NCI-H446 treated with DMSO at 0.1 percent for 48 hours (cell line): ENCODE measurements around the gene RABGAP1L.
"Not testable (repeated sequence)": the region's sequence is repeated elsewhere in the genome, so short reads cannot be mapped to it uniquely, and the experiment has no call there.

Source experiments
- DNase-seq: peaks from one replicate; lab custom pipeline; 2025; lab: John Stamatoyannopoulos, UW

Gene RABGAP1L

DNA sequence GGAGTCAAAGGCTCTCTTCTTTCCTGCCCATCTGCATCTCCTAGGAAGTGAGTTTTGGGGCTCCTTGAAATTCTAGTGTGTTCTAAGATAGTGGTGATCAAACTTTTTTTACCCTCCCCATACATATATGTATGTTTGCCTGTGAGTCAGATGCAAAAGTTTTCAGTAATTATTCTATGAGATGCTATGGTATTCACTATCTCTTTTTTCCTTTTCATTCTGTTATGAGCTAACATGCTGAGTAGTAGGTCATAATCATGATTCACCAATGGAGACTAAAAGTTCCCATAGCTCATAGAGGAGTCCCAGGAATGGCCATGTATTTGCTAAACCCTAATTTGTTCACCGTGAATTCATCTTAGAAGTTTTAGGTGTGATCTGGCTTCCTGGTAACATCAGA lies 424.0 kb downstream of the RABGAP1L start:
- DNase-seq: no peak

DNA sequence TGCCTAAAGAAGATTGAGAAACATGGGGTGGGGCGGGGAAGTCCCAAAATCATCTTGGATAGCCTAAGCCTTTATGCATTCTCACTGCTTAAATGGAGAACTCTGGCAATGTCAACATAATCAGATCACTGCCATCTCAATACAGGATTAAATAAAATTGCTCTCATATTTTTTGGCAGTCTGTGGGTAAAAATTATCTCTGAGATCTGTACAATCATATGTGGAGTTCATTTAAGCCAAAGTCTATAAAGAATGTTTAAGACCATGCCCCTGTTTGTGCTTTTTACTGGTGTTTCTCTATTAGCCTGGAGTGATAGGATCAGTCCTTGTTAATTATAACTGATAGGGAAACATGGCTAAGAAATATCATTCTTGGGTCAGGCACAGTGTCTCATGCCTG lies 424.8 kb downstream of the RABGAP1L start:
- DNase-seq: no peak

DNA sequence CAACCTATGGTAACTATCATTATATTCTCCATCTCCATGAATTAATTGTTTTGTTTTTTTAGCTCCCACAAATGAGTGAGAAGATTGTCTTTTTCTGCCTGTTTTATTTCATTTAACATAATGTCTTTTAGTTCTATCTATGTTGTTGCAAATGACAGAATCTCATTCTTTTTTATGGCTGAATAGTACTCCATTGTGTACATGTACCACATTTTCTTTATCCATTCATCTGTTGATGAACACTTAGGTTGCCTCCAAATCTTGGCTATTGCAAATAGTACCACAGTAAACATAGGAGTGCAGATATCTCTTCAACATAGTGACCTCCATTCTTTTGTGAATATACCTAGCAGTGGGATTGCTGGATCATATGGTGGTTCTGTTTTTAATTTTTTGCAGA lies 429.3 kb downstream of the RABGAP1L start:
- DNase-seq: not testable (repeated sequence)

DNA sequence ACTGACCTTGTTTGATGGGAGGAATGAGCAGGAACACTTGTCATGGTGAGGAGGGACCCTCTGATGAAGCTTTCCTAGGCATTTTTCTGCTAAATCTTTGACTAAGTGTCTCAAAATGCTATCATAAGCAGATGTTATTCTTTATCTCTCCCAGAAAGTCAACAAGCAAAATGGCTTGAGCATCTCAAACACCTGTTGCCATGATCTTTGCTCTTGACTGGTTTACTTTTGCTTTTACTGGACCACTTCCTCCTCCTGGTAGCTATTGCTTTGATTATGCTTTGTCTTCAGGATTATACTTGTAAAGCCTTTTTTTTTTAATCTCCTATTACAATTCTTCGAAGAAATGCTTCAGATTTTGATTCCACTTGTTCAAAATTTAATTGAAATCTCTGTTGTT lies 445.9 kb downstream of the RABGAP1L start:
- no peak for DNase-seq

DNA sequence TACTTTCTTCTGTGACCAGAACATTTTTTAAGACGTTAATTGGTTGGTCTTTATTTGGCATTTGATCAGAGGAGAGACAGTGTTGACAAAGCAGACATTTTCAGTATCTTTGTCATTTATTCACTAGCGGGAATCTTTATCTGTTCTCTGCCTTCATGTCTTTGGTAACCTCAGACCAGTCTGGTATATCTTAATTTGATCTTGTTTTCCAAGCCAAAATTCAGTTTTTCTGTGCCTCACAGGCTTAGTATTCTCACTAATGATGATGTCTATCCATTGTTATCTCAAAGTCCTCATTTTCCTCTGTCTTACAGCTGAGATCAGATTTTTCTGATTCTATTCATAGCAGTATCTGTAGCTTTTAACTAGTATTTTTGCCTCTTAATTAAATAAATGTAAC lies 447.2 kb downstream of the RABGAP1L start:
- no peak for DNase-seq

DNA sequence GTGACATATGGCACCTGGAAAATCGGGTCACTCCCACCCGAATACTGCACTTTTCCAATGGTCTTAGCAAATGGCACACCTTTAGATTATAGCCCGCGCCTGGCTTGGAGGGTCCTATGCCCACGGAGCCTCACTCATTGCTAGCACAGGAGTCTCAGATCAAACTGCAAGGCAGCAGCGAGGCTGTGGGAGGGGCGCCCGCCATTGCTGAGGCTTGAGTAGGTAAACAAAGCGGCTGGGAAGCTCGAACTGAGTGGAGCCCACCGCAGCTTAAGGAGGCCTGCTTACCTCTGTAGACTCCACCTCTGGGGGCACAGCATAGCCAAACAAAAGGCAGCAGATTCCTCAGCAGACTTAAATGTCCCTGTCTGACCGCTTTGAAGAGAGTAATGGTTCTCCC lies 458.6 kb downstream of the RABGAP1L start:
- DNase-seq: not testable (repeated sequence)

DNA sequence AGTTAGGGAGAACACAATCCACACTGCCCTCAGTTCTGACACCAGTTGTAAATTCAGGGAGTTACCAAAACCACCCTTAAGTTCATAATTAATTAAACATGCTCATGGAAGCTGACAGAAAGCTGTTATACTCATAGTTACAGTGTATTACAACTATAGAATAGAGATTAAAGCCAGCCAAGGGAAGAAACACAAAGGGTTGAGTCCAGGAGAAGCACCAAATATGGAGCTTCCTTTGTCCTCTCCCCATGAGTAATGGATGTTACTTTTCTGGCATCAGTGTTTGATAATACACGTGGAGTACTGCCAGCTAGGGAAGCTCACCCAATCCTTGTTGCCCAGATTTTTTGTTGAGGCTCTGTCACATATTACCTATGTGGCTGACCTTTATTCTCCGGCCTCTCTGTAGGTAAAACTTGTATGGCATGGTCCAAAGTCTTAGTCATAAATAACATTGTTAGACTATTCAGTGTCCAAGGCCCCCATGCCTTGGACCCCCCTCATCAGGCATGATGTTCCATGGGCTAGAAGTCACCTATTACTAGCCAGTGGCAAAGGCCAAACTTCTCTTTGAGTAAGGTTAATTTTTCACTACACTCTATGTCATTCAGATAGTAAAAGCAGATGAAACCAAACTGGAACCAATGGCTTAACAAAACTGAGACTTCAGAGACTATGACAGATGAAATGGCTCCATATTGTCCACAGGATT lies 464.2 kb downstream of the RABGAP1L start:
- no peak for DNase-seq

DNA sequence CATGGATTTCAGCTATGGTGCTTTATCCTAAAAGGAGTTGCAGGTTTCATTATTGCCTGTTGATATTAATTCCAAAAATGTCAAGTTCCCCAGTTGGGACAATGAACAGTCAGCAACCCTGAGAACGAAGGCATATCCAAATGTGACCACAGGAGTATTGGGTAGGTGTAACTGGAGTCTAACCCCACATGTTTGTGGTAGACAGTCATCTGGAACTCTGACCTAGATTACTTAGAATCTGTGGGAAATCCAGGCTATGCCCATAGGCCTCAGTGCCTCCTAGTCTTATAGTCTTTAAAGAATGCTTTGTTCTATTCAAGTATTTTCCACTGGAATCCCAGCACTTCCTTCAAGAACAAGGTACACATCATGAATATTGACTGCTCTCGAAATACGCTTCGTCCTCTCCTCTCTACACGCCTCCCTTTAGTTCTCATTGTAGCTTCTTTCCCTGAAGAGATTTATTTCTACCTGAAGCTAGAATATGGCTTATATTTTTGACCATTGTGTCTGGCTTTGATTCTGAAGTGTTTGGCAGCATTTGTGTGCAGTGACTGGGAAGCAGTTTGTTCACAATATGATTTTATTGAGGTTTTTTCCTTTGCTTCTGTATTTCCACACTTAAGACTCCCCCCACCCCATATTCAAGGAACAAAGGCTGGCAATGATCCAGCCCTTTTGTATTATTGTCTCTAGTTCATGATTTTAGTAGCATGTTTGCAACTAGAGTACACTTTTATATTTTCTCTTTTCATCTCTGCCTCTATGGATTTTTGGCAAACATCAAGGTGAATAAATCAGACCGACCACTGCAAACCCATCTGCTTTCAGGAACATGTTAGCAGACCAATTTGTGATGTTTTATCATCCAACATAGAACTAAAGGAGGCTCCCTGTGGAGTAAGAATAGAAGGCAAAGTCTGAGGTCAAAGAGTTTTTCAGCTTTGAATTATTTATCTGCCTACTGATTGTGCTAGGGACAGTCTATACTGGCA lies 467.0 kb downstream of the RABGAP1L start:
- no peak for DNase-seq

DNA sequence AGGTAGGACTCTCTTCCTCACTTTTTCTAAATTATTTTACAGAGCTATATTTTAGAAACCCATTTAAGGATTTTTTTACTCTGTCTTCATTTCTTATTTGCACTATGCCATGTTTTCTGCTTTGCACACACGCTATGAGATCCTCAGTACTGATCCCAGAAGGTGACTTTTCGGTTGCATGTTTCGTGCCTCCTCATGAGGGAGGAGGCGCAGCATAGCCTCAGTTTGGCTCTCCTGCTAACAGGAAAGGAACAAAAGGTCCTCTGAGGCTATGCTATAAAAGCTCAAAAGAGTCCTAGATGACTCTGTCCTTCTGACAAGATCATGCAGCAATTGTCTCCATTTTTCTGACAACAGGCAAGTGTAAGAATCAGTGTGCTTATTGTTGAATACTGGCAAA lies 478.2 kb downstream of the RABGAP1L start:
- DNase-seq: no peak

DNA sequence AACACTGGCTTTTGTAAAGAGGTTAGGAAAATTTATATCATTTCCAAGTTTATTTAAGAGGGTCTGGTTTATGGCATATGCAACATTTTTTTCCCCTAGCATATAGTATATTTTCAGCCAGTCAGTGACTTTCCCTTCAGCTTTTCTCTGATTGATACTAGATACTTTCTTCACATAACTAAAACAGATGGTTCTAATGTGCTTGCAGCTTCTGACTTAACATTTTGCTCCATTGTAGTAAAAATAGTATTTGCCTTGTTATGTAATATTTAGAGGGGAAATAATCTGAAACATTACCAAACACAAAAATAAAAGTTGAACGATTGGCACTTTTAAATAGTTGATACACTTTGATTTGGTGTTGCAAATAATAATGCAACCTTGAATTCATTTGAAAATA lies 480.1 kb downstream of the RABGAP1L start:
- DNase-seq: no peak

DNA sequence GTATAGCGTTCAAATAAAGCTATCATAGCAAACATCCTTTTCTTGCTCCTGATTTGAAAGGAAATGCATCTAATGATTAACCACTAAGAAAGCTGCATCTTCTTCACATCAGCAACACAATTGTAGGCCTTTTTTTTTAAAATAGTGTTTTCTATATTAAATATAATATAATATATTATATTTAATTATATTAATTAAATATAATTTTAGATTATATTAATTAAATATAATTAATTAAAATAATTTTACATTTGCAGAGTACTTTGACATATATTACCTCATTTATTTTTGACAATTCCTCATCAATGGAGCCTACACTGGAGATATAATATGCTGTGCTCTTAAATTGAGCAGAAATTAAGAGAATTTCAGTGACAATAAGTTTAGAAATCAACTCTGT lies 481.5 kb downstream of the RABGAP1L start:
- DNase-seq: no peak

DNA sequence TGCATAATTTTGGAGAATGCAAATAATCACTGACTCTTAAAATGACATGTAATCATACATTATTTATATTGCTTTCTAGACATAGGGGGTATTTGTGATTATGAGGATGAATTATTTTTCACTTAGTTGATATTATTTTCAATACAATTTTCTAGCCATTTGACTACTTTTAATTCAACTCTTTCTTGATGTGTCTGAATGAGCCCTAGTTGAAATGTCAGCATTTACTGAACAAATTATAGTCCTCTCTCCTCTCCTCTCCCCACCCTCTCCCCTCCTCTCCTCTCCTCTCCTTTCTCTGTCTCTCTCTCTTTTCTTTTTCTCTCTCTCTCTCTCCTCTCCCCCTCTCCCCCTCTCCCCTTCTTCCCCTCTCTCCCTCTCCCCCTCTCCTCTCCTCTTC lies 483.1 kb downstream of the RABGAP1L start:
- DNase-seq: no peak

DNA sequence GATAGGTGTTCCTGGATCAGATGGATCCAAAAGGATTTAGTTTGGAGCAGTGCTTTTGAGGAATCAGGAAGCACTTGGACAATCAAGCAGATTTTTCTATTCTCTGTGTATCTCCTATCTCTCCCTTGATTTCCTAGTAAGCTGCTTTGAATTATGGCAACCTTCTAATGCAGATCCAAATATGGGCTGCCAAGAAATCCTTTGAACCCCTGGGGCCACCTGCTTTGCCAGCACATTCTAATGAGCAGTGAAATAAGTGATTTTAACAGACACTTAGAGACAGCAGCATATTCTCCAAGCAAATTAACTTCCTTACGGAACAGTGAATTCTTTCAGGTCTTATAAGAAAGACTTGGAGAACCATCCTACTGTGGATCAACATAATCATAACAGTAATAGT lies 483.9 kb downstream of the RABGAP1L start:
- no peak for DNase-seq

DNA sequence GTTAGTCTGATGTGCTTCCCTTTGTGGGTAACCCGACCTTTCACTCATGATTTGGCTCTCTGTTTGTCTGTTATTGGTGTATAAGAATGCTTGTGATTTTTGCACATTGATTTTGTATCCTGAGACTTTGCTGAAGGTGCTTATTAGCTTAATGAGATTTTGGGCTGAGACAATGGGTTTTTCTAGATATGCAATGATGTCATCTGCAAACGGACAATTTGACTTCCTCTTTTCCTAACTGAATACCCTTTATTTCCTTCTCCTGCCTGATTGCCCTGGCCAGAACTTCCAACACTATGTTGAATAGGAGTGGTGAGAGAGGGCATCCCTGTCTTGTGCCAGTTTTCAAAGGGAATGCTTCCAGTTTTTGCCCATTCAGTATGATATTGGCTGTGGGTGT lies 490.3 kb downstream of the RABGAP1L start:
- not testable (repeated sequence) for DNase-seq

DNA sequence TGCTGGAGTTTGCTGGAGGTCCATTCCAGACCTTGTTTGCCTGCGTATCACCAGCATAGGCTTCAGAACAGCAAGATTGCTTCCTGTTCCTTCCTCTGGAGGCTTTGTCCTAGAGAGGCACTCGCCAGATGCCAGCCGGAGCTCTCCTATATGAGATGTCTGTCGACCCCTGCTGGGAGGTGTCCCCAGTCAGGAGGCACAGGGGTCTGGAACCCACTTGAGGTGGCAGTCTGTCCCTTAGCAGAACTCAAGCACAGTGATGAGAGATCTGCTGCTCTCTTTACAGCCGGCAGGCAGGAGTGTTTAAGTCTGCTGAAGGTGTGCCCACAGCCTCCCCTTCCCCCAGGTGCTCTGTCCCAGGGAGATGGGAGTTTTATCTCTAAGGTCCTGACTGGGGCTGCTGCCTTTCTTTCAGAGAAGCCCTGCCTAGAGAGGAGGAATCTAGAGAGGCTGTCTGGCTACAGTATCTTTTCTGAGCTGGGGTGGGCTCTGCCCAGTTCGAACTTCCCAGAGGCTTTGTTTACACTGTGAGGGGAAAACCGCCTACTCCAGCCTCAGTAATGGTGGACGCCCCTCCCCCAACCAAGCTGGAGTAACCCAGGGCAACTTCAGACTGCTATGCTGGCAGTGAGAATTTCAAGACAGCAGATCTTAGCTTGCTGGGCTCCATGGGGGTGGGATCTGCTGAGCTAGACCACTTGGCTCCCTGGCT lies 493.4 kb downstream of the RABGAP1L start:
- no peak for DNase-seq

DNA sequence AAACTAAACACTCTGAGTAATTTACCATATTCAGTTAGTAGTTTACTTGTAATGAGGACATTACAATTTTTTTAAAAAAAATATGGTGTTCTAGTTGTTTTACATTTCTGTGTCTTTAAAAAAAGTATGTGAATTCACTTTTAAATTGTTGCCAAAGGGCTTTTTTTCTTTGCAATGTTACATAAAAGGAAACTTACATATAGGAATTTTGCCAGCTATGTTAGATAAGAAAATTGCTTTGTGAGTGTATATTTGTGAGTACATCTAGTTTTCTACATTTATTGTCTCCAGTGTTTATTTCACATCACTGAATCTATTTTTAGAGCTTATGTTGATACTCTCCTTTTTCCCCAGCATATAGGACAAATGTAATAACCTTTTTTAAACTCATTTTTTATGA lies 495.2 kb downstream of the RABGAP1L start:
- DNase-seq: no peak

DNA sequence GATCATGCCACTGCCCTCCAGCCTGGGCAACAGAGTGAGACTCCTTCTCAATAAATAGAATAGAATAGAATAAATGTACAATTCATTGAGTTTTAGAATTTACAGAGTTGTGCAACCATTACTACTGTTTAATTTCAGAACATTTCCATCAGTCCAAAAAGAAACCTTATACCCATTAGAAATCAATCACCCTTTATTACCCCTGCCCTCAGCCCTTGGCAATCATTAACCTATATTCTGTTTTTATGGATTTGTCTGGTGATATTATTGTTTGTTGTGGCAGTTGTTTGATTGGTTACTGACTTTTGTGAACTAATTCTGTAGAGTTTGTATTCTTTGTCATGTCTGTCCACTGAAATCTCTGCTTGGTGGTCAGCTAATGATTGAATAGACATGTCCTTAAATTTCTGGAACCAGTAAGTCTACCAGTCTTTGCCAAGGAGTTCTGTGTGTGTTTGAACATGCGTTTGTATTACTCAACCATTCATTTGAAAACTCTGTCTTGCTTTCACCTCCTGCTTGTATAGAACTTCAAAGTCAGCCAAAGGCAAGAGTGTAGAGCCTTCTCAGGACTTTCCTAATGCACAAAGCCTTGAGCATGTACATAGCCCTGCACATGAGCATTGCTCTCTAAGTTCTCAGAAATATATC lies 497.2 kb downstream of the RABGAP1L start:
- DNase-seq: no peak

DNA sequence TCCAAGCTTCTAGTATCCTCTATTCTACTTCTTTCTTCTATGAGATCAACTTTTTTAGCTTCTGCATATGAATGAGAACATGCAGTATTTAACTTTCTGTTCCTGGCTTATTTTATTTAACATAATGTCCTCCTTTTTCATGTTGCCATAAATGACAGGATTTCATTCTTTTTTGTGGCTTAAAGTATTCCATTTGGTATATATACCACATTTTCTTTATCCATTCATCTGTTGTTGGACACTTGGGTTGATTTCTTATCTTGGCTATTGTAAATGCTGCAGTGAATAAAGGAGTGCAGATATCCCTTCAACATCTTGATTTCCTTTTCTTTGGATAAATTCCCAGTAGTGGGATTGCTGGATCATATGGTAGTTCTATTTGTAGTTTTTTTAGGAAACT lies 498.1 kb downstream of the RABGAP1L start:
- no peak for DNase-seq

DNA sequence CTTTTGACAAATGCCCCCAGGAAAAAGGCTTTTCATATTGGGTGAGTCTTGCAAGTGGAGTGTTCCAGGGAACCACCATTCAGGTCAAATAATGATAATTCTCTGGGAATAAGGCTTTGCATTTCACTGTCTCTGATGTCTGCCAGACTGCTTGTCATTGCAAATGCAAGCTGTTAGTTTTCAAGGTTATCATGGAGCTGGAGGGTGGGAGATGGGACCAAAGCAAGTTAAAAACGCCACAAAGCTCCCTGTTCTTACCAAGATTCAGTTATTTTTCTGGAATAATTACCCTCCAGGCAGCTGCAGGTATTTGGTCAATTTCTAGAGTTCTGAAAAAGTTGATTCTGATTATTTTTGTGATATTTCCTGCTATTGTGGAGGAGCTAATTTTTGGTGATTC lies 498.6 kb downstream of the RABGAP1L start:
- no peak for DNase-seq

DNA sequence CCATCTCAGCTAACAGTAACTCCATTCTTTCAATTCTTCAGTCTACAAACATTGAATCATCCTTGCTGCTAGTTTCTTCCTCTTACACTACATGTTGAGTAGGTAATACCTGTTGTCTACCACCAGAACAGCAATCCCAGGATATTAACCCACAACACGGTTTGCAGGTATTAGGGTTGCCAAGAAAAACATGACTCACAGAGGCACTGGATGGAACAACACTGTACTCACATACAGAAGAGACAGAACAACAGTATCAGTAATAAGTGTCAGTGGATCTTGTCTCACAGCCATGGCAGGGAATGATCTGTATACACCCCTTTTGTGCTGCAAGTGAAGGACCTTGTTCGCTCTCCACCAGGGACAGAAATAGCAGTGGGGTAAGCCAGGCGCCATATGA lies 500.5 kb downstream of the RABGAP1L start:
- DNase-seq: no peak

DNA sequence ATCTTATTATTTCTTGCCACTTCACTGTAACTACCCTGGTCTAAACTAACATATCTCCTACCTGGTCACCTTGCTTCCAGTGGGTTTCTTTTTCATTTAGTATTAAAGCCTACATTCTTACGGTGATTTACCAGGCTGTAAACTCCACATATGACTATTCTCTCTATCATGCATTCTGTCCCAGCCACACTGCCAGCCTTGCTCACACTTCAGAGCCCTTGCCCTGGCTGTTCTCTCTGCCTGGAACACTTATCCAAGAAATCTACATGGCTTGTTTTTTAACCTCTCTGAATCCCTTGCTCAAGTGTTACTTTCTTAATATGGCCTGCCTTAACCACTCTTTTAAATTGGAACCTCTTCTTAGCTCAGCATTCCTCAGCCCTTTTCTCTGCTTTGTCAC lies 501.2 kb downstream of the RABGAP1L start:
- no peak for DNase-seq

DNA sequence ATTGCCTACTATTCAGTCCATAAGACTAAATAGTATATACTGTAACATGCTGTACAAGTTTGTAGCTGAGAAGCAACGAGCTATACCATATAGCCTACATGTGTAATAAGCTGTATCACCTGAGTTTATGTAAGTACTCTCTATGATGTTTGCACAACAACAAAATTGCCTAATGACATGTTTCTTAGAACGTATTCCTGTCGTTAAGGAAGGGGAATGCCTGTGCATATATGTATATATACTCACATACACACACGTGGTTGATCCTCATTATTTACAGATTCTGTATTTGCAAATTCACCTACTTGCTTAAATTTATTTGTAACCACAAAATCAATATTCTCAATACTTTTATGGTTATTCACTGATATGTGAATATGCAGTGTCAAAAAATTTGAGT lies 504.0 kb downstream of the RABGAP1L start:
- no peak for DNase-seq
